AG09309 (cell line): Measurements from ENCODE around the gene LRRC38.

Experiments
- DNase-seq: peaks from one replicate; pipeline ENCODE4 v3.0.0-alpha.2; 2010; ENCODE audit warnings: low read depth
- H3K4me3 ChIP-seq: 2 replicates; pipeline ENCODE4 v1.5.1; 2011; ENCODE audit warnings: mild to moderate bottlenecking, low read depth, low read length, moderate library complexity; ENCODE audit not compliant: control insufficient read depth
- CTCF ChIP-seq: IDR thresholded peaks from 2 replicates; pipeline ENCODE4 v1.5.1; 2011; ENCODE audit warnings: mild to moderate bottlenecking, low read depth, low read length, inconsistent platforms; ENCODE audit not compliant: insufficient read depth, control insufficient read depth; ENCODE audit errors: missing control alignments

The LRRC38 gene

GRCh38 chr1:13482600-13482999 is 31.2 kb downstream of the LRRC38 start:
- H3K4me3 ChIP-seq = no peak overlapping the region
- DNase-seq = no peak
- no peak for TF ChIP-seq CTCF

- DNase-seq = no peak
- no peak for TF ChIP-seq CTCF
- no peak overlapping the region for H3K4me3 ChIP-seq
Measured at GRCh38 chr1:13479171-13479856, 34.5 kb downstream of the LRRC38 start.

GRCh38 chr1:13478692-13479091 is 35.1 kb downstream of the LRRC38 start:
- H3K4me3 ChIP-seq = no peak overlapping the region
- TF ChIP-seq CTCF = no peak
- no peak for DNase-seq

GRCh38 chr1:13469343-13469742 is 44.5 kb downstream of the LRRC38 start:
- DNase-seq = no peak
- no peak overlapping the region for H3K4me3 ChIP-seq
- TF ChIP-seq CTCF = no peak

- DNase-seq = no peak
- H3K4me3 ChIP-seq = no peak overlapping the region
- TF ChIP-seq CTCF = no peak
Measured at GRCh38 chr1:13465515-13465914, 48.3 kb downstream of the LRRC38 start.

DNA sequence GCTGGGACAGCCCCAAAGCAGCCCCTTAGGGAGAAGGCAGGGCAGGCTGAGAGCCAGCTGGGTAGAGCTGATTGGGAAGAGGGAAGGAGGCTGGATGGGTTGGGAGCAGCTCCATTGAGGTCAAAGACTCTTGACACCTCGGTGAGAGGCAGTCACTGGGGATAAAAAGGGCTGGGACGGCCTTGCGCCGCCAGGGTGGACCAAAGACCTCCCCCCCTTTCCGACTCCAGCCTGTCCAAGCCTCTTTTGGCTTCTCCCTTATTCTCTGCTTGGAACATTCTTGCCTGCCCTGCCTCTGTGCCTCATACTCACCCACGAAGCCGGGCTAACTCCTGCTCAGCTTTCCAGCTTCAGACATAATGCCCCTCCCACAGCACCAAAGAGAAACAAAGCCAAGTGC is 51.1 kb downstream of the LRRC38 start:
- no peak overlapping the region for H3K4me3 ChIP-seq
- no peak for DNase-seq
- TF ChIP-seq CTCF = no peak

GRCh38 chr1:13461977-13462376 is 51.8 kb downstream of the LRRC38 start:
- no peak for DNase-seq
- TF ChIP-seq CTCF = no peak
- H3K4me3 ChIP-seq = no peak overlapping the region
